Tibial artery (tissue), 4 donors: ENCODE data around the gene CLDN16.

ENCODE experiments used
- DNase-seq, 2 donors: peaks; one replicate each; pipeline ENCODE4 v3.0.0-alpha.2; 2019
- H3K27ac ChIP-seq, 2 donors: fragments of 200-600 bp; sonication (generic) in 1 of 2; 1 replicate in 1 of 2; 2 replicates in 1 of 2; pipeline ENCODE4 v1.5.1; 2018 to 2019; ENCODE audit warnings: mild to moderate bottlenecking in 1 of 2
- H3K27me3 ChIP-seq, 2 donors: fragments of 200-600 bp; sonication (generic) in 1 of 2; one replicate each; pipeline versions ENCODE4 v1.5.1 to v1.6.0; 2016 to 2019
- H3K36me3 ChIP-seq, 3 donors: fragments of 200-600 bp; sonication (generic) in 2 of 3; one replicate each; pipeline ENCODE4 v1.5.1; 2016 to 2019; ENCODE audit warnings: mild to moderate bottlenecking in 2 of 3
- H3K4me1 ChIP-seq, 4 donors: fragments of 200-600 bp; sonication (generic) in 2 of 4; 1 replicate in 3 of 4; 2 replicates in 1 of 4; pipeline ENCODE4 v1.5.1; 2016 to 2019
- H3K4me3 ChIP-seq, 2 donors: fragments of 200-600 bp; sonication (generic) in 1 of 2; 1 replicate in 1 of 2; 2 replicates in 1 of 2; pipeline ENCODE4 v1.5.1; 2018 to 2019; ENCODE audit warnings: mild to moderate bottlenecking in 2 of 2
- H3K9me3 ChIP-seq, 3 donors: fragments of 200-600 bp; sonication (generic) in 1 of 3; one replicate each; pipeline ENCODE4 v1.5.1; 2016 to 2019
- CTCF ChIP-seq, 2 experiments: fragments of 200-600 bp in 1 of 2; fragments of 450-650 bp in 1 of 2; IDR thresholded peaks; one replicate each; pipeline ENCODE4 v1.5.1; 2017 to 2019; ENCODE audit warnings: antibody characterized with exemption in 2 of 2, mild to moderate bottlenecking in 1 of 2, moderate library complexity in 1 of 2
- intact Hi-C: fragments of 100-400 bp; cut with DNase I; formaldehyde crosslinking; loops from one replicate; pipeline ENCODE4 v1.15.0; 2023; ENCODE audit warnings: low total_unique reads

The CLDN16 gene

GRCh38 chr3:190381441-190381840, 6.5 kb upstream of the CLDN16 start:
- H3K9me3 ChIP-seq, result no peaks in the 10 kb centered on the region
- no peaks in the 10 kb centered on the region for H3K36me3 ChIP-seq
- no peak overlapping the region for H3K4me3 ChIP-seq
- DNase-seq, result no peak
- H3K4me1 ChIP-seq, result peaks cover 0 to 10% (median 8%) of the 10 kb centered on the region in 4 donors
- H3K27me3 ChIP-seq, result no peaks in the 10 kb centered on the region
- intact Hi-C loops, result no loop called here
- TF ChIP-seq CTCF (IDR thresholded peaks at IDR 0.05), result no peak
- H3K27ac ChIP-seq, result no peak overlapping the region

- H3K4me1 ChIP-seq, result peaks cover 0 to 10% (median 8%) of the 10 kb centered on the region in 4 donors
- no peaks in the 10 kb centered on the region for H3K9me3 ChIP-seq
- H3K27me3 ChIP-seq, result no peaks in the 10 kb centered on the region
- no peak for DNase-seq
- no peak for TF ChIP-seq CTCF (IDR thresholded peaks at IDR 0.05)
- H3K27ac ChIP-seq, result no peak overlapping the region
- intact Hi-C loops, result no loop called here
- H3K4me3 ChIP-seq, result no peak overlapping the region
- no peaks in the 10 kb centered on the region for H3K36me3 ChIP-seq
Measured at GRCh38 chr3:190382082-190382481, 5.9 kb upstream of the CLDN16 start.

- Histone ChIP-seq H3K9me3 (no peaks in the 10 kb centered on the region), H3K27ac (no peak overlapping the region), H3K4me3 (no peak overlapping the region), H3K27me3 (no peaks in the 10 kb centered on the region), H3K36me3 (no peaks in the 10 kb centered on the region), H3K4me1 (peaks cover 0 to 3% (median 0%) of the 10 kb centered on the region in 4 donors)
- no peak for DNase-seq
- intact Hi-C loops, result no loop called here
- peak in 1 of 2 experiments; percentile 31 for TF ChIP-seq CTCF (IDR thresholded peaks at IDR 0.05)
Measured at GRCh38 chr3:190384309-190384756, 3.6 kb upstream of the CLDN16 start.

GRCh38 chr3:190385731-190386688, 2.0 kb upstream of the CLDN16 start:
- intact Hi-C loops, result no loop called here
- Histone ChIP-seq H3K27me3 (no peaks in the 10 kb centered on the region), H3K4me1 (no peaks in the 10 kb centered on the region), H3K4me3 (no peak overlapping the region), H3K36me3 (no peaks in the 10 kb centered on the region), H3K27ac (no peak overlapping the region), H3K9me3 (no peaks in the 10 kb centered on the region)
- TF ChIP-seq CTCF (IDR thresholded peaks at IDR 0.05), result no peak
- DNase-seq, result no peak

- Histone ChIP-seq H3K36me3 (no peaks in the 10 kb centered on the region), H3K4me1 (no peaks in the 10 kb centered on the region), H3K27ac (no peak overlapping the region), H3K4me3 (no peak overlapping the region), H3K9me3 (no peaks in the 10 kb centered on the region), H3K27me3 (no peaks in the 10 kb centered on the region)
- DNase-seq, result no peak
- no peak for TF ChIP-seq CTCF (IDR thresholded peaks at IDR 0.05)
- intact Hi-C loops, result no loop called here
Measured at GRCh38 chr3:190388703-190389102, 740 bp downstream of the CLDN16 start.
